ENCODE measurements around the gene LPP. TPM values are rescaled to one million over a fixed set of nuclear protein-coding genes. Genes with fewer than 3 reads are reported as not detected.
A peak's percentile ranks its signal among the peaks of the same experiment; 100 is the strongest.

LPP gene
- total and polyA plus RNA-seq, 2 of the 13 experiments (the other 11 are each of a cell fraction or from before 2014, with no cell fraction given) = 19.2 to 29.9 TPM

GRCh38 chr3:188721312-188721711, 567.4 kb downstream of the LPP start (continued):
- 0 out of 2 replicates have a peak, but pooled peaks have one; percentile 8 for TF ChIP-seq ARID3A (IDR thresholded peaks at IDR 0.05; ENCODE audit: low read depth, low read length)
- TF ChIP-seq CEBPB (IDR thresholded peaks at IDR 0.05; ENCODE audit: borderline replicate concordance, low read depth, low read length) = peak; percentile 78
- TF ChIP-seq ZEB1 (IDR thresholded peaks at IDR 0.05; ENCODE audit: insufficient replicate concordance, low read depth) = peak; percentile 5
- no peak for TF ChIP-seq ZKSCAN5 (CRISPR knock-in tag; IDR thresholded peaks at IDR 0.05)
- peak in 1 of 2 experiments; percentile 33; a peak in 1 of 4 replicates for TF ChIP-seq EP300 (IDR thresholded peaks at IDR 0.05; ENCODE audit: low read depth in 2 of 2, low read length in 2 of 2)
- TF ChIP-seq EP300 (CRISPR knock-in tag; IDR thresholded peaks at IDR 0.05; ENCODE audit: borderline replicate concordance) = no peak
- peak; percentile 97 for TF ChIP-seq ZNF770 (CRISPR knock-in tag; IDR thresholded peaks at IDR 0.05)
- peak; percentile 53 for TF ChIP-seq SALL1 (CRISPR knock-in tag; IDR thresholded peaks at IDR 0.05)
- no peak for TF ChIP-seq KDM5A (IDR thresholded peaks at IDR 0.05; ENCODE audit: borderline replicate concordance, low read length)
- no peak for TF ChIP-seq ZNF614 (CRISPR knock-in tag; IDR thresholded peaks at IDR 0.05; ENCODE audit: borderline replicate concordance)
- TF ChIP-seq ZNF550 (CRISPR knock-in tag; IDR thresholded peaks at IDR 0.05; ENCODE audit: borderline replicate concordance) = no peak
- peak; percentile 41; the same call in 1 of the 2 replicates for TF ChIP-seq ZNF3 (CRISPR knock-in tag; IDR thresholded peaks at IDR 0.05)
- TF ChIP-seq SKI (IDR thresholded peaks at IDR 0.05; ENCODE audit: partially characterized antibody) = peak; percentile 9
- TF ChIP-seq SRSF9 (IDR thresholded peaks at IDR 0.05; ENCODE audit: borderline replicate concordance, insufficient read depth, low read depth, low read length, poor library complexity, severe bottlenecking) = no peak
- TF ChIP-seq GLI4 (CRISPR knock-in tag; IDR thresholded peaks at IDR 0.05; ENCODE audit: borderline replicate concordance) = no peak
- peak; percentile 36; the same call in 1 of the 2 replicates for TF ChIP-seq FOSL2 (CRISPR knock-in tag; IDR thresholded peaks at IDR 0.05)
